ENCODE data around the gene CBX7.

The CBX7 gene

DNA sequence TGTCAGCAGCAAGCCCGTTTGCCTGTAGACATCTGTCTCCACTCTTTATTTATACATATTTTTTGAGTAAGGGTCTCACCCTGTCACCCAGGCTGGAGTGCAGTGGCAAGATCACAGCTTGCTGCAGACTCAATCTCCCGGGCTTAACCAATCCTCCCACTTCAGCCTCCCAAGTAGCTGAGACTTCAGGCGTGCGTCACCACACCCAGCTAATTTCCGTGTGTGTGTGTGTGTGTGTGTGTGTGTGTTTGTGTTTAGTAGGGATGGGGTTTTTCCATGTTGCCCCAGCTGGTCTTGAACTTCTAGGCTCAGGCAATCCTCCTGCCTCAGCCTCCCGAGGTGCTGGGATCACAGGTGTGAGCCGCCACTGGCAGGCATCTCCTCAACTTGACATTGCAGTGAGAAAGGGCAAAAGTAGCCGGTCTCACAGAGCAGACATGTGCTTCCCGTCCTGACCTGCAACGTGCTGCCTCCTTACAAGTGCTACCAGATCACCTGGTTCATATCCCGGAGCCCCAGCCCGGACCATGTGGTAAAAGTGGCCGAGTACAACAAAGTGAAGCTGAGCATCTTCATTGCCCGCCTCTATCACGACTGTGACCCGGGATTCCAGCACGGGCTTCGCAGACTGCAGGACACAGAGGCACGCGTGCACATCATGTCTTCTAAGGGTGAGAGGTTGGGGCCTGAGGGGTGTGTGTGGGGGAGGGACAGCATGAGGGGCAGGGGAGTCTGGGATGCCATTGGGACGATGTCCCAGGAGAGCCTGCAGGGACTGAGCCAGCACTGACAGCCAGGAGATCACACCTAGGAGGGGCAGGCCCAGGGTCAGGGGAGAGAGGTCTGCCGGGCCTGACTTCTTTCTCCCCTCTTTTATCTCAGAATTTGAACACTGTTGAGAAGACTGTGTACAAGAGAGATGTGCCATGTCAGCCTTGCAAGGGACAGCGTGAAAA lies 61.1 kb downstream of the CBX7 start:
- DNase-seq (ENCODE audit: low spot score): no peak

DNA sequence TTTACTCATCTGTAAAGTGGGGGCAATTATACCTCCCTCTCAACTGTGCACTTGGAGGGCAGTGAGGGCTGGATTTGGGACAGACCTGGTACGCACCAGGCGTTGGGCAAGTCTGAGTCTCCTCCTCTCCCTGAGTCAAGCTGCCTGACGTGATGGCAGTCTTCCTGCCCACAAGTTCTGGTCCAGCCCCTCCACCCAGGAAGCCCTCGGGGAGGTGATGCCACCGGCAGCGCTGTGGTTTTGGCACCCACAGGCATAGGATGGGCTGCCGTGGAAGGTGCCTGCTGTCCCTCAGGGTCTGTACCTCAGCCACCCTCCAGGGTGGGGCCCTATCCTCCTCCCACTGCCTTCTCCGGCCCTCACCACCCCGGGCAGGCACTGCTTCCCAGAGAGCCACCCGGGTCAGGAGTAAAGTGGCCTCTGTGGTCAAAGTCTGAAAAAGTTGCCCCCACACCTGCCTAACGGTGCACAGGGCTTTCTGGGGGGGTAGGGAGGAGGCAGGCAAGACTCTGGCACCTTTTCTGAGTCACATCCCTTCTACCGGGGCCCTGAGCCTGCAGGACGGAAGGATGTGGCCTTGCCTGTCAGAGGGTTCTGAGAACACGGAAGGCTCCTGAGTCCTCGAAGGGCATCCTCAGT lies 61.9 kb downstream of the CBX7 start:
- DNase-seq (ENCODE audit: low spot score): no peak

DNA sequence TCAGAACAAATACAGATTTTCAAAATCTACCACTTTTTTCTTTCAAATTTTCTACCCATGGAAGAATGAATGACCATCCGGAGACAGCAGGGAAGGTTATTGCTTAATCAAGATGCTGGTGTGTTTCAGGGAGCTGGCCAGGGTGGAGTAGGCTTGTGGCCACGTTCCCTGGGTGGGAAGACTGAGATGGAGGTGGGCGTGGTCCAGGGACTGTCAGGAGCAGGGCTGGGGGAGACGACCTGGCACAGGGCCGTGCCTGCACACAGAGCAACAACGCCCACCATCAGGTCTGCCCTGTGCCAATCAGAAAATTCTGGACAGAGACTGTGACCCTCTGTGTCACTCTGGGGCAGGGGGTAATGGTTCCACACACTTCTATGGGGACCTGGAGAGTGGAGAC lies 62.6 kb downstream of the CBX7 start:
- no peak for DNase-seq (ENCODE audit: low spot score)

DNA sequence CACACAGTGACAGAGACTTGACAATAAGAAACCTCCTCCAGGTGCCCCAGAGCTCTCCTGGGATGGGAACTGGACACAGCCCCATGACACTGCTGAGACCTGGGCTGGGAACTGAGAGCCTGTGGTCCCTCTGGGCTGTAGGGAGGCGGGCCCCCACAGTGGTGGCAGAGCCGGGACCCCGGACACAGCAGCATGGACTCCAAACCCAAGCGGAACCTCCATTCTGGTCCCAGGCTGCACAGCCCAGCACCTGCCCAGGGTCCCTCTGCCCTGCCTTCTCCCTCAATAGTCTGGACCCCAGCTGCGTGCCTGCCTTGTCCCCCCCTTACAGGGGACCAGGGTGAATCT lies 63.8 kb downstream of the CBX7 start:
- DNase-seq (ENCODE audit: low spot score): no peak

DNA sequence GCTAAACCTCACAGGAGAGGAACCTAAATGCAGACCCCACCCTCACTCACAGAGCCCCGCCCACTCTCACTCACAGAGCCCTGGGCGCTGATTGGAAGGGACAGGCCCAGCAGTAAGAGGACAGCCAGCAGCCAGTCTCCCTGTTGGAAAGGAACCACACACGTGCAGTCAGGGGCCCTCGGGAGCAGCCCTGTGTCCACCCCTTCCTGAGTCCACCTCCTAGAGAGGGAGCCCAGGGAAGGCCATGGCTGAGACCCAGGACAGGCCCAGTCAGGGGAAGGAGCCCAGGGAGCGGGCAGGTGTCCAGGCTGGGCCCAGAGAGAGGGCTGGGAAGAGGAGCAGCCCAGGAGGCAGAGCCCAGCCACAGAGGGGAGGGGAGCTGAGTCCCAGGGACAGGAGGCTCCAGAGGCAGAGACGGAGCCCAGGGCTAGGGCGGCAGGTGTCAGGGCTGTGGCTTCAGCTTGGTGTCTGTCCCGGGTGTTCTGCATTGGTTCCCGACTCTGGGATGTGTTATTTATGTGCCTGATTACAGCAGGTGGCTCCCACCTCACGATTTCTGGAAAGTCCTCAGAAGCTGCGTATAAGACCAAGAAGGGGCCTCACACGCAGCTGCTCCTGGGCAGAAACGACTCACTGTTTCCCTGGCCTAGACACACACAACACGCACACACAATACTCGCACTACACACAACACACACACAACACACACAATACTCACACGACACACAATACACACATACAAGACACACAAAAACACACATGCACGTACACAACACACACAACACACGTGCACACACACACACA lies 64.4 kb downstream of the CBX7 start:
- no peak for DNase-seq (ENCODE audit: low spot score)

DNA sequence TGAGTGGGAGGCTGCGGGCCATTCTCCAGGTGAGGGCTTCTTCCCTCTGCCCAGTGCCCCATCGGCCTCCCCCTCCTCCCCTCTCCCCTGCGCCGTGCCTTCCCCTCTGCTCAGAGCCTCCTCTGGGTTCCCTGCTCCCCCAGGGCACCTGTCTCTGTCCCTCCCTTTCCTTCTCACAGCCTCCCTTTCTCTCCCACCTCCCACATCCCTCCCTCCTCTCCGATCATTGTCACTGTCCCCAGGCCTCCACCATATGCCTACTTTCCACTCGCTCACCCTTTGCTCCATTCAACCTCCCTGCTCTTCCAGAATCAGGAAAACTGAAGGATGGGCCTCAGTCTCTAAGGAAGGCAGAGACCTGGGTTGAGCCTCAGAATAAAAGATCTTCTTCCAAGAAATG lies 65.4 kb downstream of the CBX7 start:
- no peak for DNase-seq (ENCODE audit: low spot score)

DNA sequence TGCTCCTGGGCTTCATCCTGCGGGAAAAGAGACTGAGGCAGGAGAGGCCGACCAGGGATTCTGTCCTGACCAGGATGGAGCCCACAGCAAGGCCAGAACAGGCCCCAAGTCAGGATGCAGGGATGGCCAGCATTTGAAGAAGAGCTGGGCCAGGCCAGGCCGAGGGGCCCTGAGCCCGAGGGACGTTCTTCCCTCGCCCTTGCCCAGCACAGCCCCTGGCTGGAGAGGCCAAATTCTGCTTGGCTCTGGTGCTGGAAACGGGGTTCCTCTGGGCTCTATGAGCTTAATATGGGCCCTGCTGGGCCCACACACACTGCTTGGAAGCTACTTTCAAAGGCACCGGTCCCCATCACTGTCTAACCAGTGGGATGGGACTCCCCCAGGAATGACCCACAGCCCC lies 67.8 kb downstream of the CBX7 start:
- no peak for DNase-seq (ENCODE audit: low spot score)

DNA sequence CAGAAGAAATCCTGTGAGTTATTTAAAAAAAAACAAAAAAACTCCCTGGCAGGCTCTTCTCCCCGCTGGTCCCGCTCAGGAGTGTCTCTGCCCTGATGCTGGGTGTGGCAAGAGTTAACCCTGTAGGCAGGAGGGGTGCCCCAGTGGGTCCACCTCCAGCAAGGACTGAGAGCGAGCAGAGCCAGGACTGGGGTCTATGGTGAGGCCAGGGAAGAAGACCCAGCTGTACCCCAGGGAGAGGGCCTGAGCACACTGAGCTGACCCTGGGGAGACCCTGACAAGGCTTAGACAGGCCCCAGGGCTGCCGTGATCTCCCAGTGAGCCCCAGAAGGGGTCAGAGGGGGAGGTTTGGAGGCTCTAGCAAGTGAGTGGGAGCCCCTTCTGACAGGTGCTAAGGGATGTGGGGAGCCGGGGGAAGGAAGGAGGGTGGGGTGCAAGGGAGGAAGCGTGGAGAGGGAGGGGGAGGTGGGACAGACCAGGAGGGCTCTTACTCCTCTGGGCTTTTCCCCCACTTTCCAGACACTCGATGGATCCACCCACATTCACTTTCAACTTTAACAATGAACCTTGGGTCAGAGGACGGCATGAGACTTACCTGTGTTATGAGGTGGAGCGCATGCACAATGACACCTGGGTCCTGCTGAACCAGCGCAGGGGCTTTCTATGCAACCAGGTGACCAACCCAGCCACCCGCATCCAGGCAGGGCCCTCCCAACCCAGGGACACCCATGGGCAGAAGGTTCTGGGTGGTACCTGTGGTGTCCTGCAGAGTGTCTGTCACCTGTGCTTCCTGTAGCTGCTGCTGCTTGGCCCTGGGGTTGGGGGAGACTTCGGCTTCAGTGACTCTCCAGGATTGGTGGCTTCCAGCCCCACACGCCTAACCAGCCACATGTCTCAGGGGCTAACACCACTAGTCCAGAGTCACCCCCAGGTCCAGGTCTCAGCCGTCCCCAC lies 69.0 kb downstream of the CBX7 start:
- no peak for DNase-seq (ENCODE audit: low spot score)

DNA sequence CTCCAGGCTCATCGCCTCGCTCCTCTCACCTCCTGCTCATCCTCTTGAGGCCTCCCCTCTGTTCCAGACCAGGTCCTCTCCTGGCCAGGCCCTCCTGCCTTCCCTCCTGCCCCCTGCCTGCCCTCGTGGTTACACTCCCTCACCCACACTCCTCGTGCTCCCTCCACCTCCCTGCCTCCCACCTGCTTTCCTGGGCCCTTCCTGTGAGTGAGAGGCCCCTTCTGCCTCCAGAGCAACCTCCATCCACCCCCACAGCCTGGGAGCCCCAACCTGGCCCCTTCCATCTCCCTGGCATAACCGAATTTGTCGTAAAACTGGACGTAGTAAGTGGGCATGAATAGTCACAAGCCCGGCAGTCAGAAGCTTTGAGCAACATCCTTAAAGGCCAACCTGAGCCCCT lies 70.9 kb downstream of the CBX7 start:
- no peak for DNase-seq (ENCODE audit: low spot score)

DNA sequence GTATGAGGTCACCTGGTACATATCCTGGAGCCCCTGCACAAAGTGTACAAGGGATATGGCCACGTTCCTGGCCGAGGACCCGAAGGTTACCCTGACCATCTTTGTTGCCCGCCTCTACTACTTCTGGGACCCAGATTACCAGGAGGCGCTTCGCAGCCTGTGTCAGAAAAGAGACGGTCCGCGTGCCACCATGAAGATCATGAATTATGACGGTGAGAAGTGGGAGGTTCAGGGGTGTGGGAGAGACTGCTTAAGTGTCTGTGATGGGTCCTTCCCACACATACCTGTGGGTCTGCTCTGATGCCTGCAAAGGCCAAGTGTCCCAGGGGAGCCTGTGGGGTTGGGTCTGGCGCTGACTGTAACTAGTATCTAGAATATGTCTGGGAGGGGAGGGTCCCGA lies 71.5 kb downstream of the CBX7 start:
- DNase-seq (ENCODE audit: low spot score): no peak

Measured in kidney capillary endothelial cell (primary cell).